Germinal center (tissue), 1 donor: ENCODE measurements around the gene UTP3.
"Not testable (repeated sequence)": the region's sequence is repeated elsewhere in the genome, so short reads cannot be mapped to it uniquely, and the experiment has no call there.

ENCODE experiments used
- DNase-seq: peaks from one replicate; pipeline ENCODE4 v3.0.0; 2012; ENCODE audit warnings: mixed read lengths, low spot score

UTP3 gene

GRCh38 chr4:70687821-70688794, at the start of gene UTP3:
UTP3 (plus strand) TSS chr4:70688532; CDS start chr4:70688678, 146 bp downstream.
- peak; percentile 87 for DNase-seq

DNA sequence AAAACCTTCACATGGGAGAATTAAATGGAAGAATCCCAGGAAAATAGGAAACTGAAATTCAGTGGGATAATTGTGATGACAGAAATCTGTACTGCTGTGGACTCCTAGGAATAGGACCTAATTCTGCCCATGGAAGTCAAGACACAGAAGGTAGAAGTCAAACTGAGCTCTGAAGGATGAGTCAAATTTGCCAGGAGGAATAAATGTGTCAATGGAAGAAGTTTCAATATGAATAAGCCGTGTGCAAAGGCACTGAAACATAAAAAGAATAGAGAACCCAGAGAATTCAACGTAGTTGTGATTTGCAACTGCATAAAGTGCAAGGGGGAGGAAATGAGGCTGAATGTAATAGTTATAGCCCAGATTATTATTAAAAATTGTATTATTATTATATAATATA, 48.1 kb upstream of the UTP3 start:
- DNase-seq, result no peak

DNA sequence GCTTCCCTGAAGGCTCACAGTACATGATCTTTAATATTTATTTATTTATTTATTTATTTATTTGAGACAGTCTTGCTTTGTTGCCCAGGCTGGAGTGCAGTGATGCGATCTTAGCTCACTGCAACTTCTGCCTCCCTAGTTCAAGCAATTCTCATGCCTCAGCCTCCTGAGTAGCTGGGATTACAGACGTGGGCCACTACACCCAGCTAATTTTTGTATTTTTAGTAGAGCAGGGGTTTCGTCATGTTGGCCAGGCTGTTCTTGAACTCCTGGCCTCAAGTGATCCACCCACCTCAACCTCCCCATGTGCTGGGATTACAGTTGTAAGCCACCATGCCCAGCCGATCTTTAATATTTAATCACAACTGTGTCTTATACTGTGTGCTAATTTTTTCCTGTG, 37.6 kb upstream of the UTP3 start:
- not testable (repeated sequence) for DNase-seq

DNA sequence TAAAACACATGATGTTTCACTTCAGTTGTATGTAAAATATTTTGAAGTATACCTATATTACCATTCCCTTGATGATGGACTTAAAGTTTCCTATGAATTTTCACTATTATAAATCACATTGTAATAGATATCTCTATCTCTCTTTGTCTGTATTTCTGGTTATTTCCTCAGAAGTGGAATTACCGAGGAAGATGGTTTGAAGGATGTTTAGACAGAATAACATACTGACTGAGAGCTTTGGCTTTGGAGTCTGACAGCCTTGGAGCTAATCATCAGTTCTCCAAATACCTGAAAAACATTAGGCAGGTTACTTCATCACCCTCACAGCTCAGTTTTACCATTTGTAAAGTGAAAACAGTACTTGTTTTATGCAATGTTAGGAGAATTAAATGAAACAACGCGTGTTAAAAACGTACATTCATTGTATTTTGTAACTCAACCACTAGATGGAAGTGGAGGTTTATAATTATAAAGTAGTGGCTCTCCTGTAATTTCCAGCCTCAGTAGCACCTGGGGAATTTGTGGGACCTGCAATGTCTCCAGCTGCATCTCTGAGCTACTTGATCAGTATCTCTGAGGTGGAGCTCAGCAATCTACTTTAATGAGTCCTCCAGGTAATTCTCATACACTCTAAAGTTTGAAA, 36.3 kb upstream of the UTP3 start:
- DNase-seq, result peak; percentile 37

- no peak for DNase-seq
These were observed 33.7 kb upstream of the UTP3 start for GRCh38 chr4:70654605-70655011.

GRCh38 chr4:70657326-70657725, 31.0 kb upstream of the UTP3 start:
- DNase-seq, result no peak

DNA sequence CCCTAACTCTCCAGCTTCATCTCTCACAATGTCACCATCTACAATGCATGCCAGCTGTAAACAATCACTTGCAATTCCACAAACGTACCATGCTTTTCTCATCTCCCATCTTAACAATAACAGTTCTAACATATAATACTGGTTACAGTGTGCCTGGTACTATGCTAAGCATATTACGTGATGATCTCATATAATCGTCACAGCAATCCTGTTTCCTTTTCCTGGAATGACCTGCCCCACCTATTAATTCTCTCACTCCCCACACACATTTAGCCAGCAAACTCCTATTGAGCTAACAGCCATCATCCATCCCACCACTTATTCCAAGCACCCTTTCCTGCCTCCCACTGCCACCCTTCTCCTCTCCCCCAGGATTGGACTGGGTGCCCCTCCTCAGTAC, 29.9 kb upstream of the UTP3 start:
- DNase-seq, result no peak

- no peak for DNase-seq
These were observed 28.2 kb upstream of the UTP3 start for GRCh38 chr4:70660106-70660505.

DNA sequence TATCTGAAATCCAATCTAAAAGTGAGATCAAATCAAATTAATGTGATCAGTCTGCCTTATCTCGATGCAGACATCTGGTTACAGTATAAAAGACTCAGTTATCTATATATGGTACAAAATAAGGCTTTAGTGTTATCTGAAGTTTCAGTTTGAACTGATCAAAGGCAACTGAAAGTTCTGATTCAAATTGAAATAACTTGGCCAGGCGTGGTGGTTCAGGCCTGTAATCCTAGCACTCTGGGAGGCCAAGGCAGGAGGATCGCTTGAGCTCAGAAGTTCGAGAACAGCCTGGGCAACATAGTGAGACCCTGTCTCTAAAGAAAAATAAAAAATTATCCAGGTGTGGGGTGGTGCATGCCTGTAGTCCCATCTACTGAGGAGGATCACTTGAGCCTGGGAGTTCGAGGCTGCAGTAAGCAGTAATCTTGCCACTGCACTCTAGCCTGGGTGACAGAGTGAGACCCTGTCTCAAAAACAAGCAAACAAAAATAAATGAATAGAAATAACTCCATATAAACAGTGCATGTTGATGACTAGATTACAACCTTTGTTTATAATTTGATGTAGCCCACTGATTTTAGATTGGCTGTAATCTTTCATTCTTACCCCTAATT, 26.9 kb upstream of the UTP3 start:
- not testable (repeated sequence) for DNase-seq

GRCh38 chr4:70666369-70666768, 22.0 kb upstream of the UTP3 start, which contains the start of gene JCHAIN:
JCHAIN (minus strand) TSS chr4:70666508; CDS start chr4:70666490, 18 bp downstream.
- DNase-seq, result no peak

DNA sequence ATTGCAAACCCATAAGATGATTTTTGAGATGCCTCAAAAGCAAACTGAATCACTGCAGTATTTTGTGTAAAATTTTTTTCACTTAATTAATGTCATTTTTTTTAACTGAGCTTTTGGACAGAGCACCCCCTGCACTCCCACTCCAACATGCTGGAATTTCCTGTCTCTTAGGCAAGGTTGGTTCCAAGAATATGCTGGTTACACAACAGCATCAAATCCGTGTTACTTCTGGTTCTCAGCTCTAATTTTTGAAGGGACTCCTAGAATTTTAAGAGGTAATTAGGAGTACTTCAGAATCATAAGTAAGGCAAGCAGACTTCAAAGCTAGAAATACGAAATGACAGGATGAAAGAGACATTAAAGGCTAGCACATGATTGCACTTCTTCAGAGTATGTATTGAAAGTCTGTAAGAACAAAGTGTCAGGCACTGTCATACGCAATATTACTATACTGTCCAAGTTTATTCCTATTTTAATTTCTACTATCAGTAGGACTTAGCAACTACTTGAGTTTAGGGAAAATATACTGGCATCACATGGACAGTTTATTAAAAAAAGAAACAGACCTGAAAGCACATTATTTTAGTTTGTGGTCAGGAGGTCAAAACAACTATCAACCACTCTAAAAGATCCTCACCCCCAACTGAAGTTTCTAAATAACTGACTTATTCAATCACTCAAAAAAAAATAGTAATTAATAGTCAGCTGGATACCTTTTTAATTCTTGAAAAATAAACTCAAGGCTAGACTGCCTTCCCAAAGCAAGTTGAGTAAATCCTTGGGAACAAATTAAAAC, 20.4 kb upstream of the UTP3 start:
- no peak for DNase-seq

DNA sequence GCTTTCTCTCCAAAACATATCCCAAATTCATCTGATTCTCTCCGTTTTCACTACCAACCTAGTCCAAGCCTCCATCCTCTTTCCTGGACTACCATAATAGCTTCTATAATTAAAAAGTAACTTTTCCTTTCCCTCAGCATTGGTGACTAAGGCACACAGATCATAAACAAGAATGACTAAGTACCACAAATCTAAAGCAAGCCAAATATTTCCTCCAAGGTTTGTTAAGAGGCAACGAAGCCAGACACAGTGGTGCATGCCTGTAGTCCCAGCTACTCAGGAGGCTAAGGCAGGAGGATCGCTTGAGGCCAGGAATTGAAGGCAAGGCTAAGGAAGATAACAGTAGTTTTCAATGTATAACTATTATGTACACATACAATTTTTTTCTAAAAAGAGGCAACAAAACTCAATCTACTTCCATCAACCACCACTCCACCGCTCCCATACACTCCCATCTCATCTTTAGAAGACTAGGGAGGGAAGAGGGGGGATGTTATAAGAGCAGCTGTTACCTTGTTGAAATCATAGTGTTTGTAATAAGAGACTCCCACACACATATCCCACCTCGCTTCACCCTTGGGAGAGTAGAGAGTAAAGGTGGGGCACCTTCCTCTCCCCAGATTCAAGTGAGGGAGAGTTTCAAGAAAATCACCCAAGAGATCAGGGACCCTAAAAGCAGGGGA, 17.9 kb upstream of the UTP3 start:
- DNase-seq, result no peak

- DNase-seq, result no peak
These were observed 17.2 kb upstream of the UTP3 start for GRCh38 chr4:70671091-70671490.

DNA sequence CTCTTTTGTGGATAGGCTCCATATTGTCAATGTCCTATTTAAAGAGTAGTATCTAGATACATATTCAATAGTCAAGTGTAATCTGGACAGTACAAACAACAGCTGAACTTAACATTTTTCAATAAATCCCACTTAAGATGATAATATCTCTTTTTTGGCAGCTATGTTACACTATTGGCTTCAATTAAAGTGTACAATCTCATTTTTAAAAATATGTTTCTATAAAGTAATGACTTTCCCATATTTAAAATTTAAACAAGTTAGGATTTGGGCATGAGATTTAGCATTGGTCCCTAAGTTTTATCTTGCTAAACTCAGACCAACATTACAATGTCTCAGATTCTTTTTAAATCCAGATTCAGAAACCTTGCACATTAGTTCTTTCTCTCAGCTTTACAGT, 14.1 kb upstream of the UTP3 start:
- no peak for DNase-seq

GRCh38 chr4:70674731-70675130, 13.6 kb upstream of the UTP3 start:
- no peak for DNase-seq

DNA sequence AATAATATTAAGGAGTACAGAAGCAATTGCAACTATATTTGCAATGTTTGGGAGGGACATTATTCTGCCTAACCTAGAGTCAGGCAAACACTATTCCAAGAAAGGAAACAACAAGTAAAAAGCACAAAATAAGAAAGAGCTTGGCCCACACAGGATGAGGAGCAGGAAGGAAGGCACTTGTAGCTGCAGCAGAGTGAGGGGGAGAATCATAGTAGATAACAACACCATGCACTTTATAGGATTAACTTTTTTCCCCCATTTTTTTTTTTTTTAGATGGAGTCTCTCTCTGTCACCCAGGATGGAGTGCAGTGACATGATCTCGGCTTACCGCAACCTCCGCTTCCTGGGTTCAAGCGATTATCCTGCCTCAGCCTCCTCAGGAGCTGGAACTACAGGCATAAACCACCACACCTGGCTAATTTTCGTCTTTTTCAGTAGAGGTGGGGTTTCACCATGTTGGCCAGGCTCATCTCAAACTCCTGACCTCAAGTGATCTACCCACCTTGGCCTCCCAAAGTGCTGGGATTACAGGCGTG, 11.7 kb upstream of the UTP3 start:
- DNase-seq, result no peak

DNA sequence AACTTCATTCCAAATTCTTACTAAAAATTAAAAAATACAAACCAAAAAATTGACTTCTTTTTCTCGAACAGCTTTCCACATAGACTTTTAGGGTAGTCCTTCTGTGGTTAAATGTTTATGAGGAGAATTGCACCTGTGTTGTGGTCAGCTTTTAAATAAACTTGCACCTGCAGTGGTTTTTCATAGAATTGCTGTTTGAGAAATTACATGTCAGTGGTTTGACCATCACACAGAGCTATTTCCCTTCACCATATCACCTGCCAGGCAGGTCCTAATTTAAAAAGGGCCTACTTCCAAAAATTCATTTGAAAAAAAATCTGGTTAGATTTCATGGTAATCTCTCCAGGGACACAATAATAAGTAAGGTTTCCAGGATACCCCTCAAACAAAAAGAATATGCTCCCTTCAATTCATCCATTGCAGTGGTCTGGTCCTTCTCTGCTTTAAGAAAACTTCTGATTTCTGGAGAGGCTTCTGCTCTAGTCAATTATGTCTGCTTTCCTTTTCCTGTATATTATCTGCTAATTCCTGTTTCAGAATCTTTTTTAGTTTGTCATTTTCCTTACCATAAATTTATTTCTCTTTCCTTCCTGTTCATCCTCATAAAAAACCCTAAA, 9.8 kb upstream of the UTP3 start:
- DNase-seq, result peak; percentile 38

DNA sequence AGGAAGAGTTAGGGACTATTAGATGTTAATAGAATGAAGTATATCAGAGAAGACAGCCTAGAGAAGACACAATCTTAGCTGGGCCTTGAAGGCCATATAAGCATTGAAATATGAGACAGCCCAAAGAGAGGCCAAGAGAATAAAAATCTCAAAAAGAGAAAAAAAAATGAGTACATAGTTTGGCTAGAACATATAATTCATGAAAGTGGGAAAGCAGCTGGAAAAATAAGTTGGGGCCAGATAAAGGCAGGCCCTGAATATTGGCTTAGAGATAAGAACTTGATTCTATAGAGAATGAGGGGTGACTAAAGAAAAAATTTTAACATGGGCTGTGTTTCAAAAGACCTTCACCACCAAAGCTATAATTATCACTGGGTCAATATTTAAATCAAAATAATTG, 7.4 kb upstream of the UTP3 start:
- no peak for DNase-seq

GRCh38 chr4:70681704-70682103, 6.6 kb upstream of the UTP3 start:
- DNase-seq, result no peak

GRCh38 chr4:70682142-70682541, 6.2 kb upstream of the UTP3 start:
- not testable (repeated sequence) for DNase-seq

DNA sequence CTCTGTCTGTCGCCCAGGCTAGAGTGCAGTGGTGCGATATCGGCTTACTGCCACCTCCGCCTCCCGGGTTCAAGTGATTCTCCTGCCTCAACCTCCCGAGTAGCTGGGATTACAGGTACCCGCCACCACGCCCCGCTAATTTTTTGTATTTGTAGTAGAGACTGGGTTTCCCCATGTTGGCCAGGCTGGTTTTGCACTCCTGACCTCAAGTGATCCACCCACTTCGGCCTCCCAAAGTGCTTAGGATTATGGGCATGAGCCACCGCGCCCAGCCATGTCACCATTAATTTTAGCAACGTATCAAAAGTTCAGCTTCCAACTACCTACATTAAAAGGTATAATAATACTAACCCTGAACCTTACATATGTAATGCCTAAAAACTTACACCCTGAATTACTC, 940 bp upstream of the UTP3 start:
- no peak for DNase-seq
